GM18870 (cell line): Measurements from ENCODE around the gene LMOD1.
"Not testable (repeated sequence)": the region's sequence is repeated elsewhere in the genome, so short reads cannot be mapped to it uniquely, and the experiment has no call there.

Experiments used
- ATAC-seq: cut with Tn5 transposase; IDR thresholded peaks from one replicate; pipeline ENCODE4 v1.9.1; 2021; ENCODE audit warnings: moderate library complexity; ENCODE audit not compliant: unreplicated experiment

The LMOD1 gene

DNA sequence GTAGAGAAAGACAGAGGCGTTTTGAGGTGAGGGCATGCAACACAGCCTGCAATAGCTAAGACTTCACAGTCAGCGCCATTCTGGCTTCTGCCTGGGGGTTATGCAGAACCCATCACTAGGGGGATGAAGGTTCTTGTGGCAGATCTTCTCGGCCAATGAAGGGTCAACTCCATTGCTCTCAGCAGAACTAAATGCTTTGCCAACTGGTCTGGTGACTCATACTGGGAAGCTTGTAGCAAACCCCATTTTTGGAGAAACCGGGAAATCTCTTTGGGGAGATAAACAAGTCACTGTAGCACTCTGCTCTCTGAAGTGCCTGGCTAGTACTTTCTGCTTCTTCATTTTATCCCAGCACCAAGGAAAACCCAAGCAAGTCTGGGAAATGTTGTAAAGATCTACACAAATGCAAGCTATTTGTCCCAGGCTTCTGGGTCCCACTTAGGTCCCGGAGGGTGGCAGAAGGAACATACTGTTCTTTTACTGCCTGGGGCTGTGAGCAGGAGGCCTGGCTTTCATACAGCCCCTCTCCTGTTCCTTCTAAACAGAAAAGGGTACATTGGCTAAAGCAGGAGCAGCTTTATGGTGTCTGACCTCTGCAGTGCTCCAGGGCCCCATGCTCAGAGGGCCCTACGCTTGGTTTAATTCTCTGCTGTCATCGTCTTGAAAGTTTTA lies 28.9 kb downstream of the LMOD1 start:
- no peak for ATAC-seq

DNA sequence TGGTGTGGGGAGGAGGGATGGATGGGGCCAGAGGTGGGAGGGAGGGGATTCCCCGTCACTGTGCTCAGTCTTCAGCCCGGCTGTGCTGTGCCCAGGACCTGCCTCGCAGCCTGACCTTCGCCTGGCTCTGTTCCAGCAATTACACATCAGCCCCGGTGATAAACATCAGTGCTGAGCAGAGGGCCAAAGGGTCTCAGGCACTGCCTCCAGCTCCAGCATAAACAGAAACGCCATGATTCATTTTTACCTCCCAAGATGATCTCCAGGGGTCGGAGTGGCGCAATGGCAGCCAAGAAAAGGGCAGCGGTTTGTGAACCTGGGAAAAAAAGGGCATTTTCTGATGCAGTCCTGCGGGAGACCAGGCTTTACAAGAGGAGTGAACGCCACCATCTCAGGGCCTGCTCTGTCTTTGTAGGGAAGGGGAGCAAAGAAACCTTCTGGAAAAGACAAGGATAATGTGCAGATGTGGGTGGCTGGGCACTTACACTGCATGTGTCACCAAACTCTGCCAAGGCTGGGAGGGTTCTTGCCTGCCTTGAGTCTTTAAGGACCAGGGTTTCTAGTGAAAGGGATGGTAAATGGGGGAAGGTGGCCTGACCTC lies 29.6 kb downstream of the LMOD1 start:
- ATAC-seq = no peak

DNA sequence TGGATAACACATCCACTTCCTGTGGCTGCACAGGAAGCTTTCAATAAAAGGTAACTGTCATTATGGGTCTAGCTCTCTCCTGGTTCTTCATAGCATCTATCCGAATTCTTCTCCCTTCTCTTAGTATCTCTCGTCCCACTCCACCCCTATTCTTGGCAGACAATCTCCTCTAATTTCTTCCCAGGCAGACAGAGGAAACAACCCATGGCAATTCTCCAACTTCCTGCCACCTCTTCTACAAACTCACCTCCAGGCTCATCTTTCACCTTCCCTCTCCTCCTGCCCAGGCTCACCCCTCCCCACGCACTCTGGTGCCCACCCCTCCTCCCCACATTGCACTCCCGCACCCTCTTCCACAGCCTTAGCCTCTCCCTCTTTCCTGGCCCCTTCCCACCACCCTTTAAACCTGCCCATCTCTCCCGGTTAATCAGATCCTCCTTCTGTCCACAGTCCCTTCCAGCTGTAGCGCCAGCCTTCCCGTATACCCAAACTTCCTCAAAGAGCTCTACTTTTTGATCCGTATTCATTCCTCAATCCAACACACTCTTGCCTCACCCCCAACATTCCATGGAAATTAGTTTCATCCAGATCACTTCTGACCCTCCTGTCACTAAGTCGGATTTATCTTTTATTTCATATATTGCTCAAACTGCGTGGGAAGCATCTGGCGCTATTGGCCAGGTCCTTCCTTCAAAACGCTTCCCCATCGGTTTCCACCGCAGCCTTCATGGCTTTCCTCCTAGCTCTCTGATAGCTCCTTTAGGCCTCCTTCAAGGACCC lies 31.7 kb downstream of the LMOD1 start:
- no peak for ATAC-seq

DNA sequence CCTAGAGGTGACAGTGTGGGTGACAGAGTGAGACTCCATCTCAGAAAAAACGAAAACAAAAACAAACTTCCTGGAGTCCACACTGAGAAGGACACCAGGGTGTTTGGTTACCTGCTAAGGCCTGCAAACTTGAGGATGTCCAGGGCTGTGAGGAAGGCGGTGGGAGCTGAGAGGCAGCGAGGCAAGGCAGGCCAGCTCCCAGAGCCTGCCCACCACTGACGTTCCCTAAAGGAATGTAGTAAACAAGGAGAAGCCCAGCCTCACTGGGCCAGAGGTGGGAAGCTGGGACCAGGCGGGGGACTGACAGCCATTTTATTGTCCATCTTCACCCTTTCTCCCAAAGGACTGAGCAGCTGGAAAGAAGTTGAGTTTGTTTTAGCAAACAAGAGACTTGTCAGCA lies 33.5 kb downstream of the LMOD1 start:
- no peak for ATAC-seq

DNA sequence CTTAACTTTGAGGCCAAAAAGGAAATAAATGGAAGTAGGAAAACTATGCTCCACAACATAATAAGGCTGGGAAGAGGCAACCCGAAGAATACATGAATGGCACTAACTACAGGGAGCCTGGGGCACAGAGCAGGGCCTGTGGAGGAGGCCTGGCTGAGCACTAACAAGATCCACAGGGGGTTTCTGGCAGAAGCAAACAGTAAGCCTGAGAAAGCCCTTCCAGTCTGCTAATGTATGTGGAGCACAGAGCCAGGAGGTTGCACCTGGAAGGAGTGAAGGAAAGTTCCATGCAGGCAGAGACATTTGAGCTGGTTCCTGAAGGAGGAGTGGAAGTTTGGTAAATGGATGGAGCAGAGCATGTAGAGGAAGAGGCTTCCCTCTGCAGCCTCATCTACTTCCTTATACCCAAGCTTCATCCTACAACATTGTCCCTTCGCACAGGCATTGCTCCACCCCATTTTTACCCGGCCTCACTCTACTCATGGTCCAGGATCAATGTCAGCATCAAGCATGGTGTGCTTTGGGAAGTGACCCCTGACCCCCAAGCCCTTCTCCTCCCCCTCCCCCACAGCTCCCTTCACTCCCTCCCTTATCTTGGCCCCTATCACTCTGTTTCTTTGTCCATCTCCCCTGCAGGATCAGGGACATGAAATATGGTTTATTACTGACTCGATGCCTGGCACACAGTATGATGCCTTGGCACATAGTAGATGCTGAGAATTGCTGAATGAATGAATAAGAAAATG lies 34.3 kb downstream of the LMOD1 start:
- ATAC-seq = no peak

DNA sequence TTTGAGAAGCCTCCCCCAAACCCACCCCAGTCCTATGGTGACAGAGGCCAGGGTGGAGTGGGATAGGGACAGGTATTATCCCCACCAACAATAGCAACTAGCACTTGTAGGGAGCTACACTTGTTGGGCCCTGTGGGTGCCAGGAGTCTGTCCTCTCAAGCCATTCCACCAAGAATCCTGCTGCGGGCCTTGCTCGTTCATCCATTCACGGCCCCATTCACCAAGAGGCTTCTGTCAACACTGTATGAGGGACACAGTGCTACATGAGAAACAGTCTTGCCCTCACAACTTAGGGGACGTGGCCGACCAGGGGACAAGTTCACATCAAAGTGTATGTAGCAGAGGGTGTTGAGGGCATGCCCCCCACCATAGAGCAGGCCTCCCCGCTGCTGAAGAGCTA lies 38.7 kb downstream of the LMOD1 start:
- ATAC-seq = no peak

DNA sequence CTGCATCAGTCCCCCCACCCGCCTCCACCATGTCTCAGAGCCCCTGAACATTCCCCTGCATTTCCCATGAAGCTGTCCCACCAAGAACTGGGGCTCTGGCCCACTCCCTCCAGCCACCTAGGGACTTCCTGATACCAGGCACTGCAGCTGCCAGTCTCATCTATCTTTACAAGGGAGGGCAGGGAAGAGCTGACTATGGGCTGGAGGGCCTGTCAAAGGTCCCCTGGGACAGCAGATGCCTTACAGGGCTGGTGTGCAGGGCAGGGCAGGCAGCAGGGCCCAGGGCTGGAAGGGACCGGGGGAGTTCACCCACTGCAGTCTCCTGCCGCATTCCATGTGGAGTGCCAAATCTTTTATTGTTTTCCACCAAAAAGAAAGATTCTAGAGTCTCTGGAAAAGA lies 40.0 kb downstream of the LMOD1 start:
- ATAC-seq = no peak

DNA sequence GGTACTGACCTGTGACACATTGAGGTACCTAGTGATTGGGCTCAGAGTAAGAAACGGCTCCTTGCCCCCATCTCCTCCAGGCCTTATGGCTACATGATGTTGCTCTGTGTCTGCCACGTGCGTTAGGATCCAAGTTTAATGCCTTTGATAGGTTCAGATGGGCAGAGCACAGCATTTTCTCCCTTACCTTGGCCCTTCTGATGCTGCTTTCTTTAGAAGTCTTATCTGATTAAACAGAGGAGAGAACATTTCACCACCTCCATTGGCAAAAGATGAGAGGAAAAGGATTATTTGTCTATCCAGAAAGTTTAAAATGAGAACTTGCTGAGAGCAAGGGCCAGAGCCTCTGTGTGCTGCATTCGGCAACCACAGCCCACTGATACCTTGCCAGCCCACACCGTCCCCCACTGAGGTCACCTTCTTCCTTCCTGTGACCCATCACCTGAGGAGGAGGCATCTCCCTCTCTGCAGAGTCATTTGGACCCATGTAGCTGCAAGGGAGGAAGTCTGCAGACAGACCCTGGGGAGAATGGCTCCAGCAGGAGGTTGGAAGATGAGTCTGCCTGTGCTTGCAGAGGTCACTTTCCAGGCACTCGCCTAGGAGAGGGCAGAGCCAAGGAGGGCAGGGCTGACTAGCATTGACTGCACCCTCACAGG lies 41.0 kb downstream of the LMOD1 start:
- ATAC-seq = no peak

DNA sequence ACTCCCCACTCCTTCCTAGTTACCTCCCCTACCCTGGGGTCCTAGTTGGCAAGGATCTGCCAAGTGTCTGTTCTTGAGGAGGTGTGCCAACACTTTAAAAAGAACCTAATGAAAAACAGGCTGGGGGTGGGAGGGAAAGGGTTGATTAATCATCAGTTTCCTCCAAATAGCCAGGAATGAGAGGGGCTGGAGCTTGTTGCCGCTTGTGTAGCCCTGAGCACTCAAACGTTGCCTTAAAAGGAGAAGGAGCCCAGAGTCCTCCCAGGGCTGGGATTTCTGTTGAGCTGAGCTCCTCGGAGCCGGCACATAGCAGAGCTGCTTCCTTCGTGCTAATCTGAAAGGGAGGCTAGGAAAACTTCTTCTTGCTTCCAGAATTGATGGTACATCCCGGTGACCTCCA lies 41.8 kb downstream of the LMOD1 start:
- no peak for ATAC-seq

DNA sequence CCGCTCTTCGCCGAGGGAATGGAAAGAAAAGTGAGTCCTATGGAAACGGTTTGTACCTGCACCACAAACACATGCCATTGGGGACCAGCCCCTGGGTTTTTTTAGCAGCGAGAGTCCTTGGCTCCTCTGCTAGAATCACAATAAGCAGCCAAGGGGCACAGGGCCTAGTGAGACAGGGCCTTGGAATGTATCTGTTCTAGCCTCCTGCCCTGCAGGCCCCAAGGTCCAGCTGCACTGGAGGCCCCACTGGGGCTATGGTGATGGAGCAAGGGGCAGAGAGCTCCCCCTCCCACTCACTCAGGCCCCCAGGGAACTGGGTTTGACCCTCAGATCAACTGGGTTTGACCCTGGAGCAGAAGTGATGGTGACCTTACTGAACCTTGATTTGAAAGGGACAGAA lies 43.2 kb downstream of the LMOD1 start:
- no peak for ATAC-seq

DNA sequence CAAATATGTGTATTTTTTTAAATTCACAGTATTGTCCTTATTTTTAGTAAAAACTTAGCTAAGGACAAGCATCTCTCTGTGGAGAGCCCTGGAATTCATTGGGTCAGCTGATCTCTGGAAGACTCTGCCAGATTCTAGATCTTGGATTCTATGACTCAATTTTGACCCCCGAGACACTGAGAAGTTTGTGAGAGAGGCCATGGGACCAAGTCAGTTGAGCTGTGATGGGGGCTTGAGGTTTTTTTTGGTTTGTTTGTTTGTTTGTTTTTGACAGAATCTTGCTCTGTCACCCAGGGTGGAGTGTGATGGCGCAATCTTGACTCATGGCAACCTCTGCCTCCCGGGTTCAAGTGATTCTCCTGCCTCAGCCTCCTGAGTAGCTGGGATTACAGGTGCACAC lies 44.1 kb downstream of the LMOD1 start:
- ATAC-seq = no peak

DNA sequence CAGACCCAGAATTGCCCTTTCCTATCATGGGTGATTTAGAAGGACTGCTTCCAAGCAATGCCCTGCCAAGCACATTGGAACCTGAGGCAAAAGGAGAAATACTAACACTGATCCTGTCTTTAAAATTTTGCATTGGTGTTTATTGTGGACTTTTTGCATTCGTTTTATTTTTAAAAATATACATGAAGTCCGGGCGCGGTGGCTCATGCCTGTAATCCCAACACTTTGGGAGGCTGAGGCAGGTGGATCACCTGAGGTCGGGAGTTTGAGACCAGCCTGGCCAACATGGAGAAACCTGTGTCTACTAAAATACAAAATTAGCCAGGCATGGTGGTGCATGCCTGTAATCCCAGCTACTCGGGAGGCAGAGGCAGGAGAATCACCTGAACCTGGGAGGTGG lies 45.3 kb downstream of the LMOD1 start:
- ATAC-seq = not testable (repeated sequence)

DNA sequence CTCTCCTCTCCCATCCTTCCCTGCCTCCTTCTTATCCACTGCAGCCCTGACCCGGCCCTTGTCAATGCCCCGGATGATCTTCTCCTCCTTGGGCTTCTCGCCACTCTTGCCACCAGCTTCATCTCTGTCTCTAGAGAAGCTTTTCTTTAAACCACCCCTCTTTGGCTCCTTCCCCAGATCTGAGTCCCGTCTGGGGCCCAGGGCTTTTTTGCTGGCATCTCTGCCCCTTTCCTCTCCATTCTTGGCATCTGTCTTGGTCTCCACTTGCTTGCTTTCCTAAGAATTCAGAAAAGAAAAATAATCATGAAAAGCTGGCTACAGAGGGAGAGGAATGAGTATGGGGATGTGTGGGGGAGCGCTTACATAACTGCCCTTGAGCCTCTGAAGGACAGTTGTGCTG lies 45.9 kb downstream of the LMOD1 start:
- ATAC-seq = no peak

DNA sequence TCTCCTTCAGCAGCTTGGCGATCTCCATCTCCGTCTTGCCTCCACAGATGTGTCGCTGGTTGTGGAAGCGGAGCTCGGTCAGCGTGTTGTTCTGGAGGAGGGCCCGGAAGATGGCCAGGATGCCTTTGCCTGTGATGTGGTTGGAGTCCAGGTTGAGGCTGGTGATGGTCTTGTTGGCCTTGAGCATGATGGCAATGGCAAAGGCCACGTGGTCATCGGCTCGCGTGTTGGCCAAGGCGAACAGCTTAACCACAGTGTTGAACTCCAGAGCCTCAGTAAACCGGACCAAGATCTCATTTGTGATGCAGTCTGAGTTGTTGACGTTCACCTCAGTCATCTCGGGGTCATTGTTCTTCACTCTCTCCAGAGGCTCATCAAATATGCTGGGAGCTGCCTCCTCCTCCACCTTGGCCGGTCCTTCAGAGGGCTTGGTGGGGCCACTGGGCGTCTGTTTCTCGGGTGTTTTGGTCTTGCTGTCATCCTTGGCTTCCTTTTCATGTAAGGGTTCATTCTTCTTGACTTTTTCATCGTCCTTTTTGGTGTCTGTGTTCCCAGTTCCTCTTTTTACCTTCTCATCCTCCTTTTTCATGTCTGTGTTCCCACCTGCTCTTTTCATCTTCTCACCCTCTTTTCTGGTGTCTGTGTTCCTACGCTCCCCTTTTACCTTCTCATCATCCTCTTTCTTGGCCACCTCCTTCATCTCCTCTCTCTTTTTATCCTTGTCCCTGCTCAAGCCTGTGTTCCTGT lies 46.5 kb downstream of the LMOD1 start:
- ATAC-seq = no peak

DNA sequence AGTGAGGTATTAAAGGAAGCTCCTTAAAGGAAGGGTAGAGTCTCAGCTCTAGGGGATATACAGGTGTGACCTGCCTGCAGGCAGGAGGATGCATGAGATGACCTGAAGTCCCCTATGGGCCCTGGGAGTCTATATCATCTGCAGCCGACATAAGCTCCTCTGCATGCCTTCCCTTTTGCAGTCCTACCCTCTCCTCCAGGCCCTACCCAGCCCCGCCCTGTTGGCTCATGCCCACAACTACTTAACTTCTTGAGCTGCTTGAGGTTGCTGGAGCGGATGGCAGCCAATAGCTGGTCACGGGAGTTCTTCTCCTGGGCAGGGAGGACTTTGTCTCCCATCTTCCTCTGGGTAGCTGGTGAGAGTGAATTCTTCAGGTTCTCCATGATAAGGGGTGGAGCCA lies 47.4 kb downstream of the LMOD1 start:
- ATAC-seq = no peak

DNA sequence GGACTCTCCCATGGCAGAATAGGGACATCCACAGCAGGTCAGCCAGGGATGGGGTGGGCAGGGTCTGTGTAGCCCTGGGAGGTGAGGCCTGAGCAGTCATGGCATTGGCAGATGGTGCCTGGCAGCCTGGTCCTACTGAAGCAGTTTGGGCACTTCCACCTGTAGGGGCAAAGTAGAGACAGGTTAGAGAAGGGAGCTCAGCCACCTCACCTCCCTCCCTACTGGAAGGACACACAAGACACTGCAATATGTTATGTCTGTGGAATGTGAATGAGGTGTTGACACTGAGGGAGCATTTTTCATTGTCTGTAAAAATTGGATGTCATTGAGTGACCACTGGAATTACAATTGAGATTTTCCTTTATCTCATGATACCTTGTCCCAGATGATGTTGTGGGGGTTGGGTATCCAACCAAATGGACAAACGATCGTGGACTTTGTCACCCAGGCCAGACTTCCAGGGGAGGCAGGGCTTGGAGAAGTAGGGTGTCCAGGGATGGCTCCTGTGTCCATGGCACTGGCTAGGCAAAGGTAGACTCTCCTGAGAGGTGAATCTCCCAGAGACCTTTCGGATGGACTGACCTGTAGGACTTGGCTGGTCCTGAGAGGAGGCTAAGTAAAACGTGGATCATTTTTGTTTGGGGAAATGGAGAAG lies 48.0 kb downstream of the LMOD1 start:
- no peak for ATAC-seq

DNA sequence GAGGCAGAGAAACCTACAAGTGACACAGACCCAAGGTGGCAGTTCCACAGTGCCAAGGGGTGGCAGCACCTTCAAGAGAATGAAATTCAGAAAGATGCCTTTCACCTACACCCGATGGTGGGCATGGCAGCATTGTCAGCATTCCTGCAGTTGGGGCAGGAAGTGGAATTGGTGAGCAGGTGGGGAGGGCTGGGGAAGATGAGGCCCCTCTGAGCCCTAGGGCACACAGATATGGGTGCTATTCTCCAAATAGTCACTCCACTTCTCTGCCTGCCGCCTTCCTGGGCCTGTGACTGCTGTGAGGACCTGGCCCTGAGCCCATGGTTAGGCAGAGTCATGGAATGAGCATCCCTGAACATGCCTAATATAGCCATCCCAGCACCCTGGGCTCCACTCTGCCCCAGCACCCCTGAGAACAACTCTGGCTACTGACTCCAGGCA lies 49.4 kb downstream of the LMOD1 start:
- no peak for ATAC-seq

DNA sequence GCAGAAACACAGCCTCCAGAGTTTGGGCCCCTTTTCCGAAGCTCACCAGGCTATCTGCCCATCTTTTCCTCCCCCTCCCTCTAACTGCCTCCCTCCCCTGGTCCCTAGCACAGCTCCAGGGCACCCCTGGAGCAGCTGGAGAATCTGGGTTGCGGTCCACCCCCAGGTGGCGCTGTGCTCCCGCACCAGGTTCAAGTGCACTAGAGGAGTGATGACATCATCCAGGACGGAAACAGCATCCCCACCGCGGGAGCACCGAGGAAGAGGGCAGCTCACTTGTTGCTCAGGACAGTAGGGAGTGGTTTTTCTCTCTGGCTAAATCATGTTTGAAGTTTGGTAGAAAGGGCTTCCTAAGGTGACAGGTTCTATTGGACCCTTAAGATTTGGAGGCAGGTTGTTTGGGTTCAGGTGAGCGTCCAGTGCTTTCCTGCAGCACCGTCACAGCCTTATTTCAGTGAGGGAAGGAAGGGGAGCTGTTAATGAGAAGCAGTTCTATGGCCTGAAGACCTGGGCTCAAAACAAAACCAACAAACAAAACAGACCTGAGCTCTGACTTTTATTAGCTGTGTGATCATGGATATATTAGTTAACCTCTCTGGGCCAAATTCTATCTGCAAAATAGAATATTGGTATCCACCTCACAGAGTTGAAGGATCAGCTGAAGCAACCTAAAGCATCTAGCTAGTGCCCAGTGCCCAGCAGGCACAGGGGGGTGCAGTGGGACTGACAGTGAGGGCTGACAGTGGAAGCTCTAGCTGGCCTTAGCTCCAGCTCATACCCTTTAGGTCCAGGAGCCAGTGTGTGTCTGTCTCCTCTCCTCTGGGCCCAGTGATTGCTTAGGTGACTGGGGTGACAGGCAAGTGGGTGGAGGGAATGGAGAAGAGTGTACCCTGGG lies 50.2 kb downstream of the LMOD1 start:
- ATAC-seq = no peak

DNA sequence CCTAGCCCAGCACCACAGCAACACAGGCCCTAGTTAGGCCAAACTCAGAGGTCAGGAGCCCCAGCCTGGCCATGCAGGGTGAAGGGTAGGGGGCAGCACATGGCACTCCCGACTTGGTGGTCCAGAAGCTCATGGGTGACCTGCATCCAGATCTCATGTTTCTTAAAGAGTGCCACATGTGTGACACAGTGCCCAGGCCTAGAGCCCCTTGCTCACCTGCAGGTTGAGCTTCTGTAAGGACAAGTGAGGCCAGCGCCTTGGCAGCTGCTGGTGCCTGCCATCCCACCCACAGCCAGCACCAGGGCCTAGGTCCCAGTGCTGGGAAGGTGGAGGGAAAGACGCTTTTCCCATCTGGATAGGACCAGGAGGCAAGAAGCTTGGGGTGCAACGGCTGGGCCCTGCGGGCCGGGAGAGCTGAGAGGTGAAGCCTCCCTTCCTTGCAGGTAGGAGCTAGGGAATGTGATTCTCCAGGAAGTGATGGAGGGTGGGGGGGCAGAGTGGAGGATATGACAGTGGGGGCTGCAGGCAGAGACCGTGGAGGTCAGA lies 51.2 kb downstream of the LMOD1 start:
- no peak for ATAC-seq
